Activated CD4-positive, alpha-beta T cell treated with anti-CD3 and anti-CD28 coated beads, Interleukin-2, amount 10 ng/mL, durations not matched to agents 24 days and 14 days (primary cell): ENCODE data around the gene SRPK2. TPM values are rescaled to one million over a fixed set of nuclear protein-coding genes. Genes with fewer than 3 reads are reported as not detected.
"Not testable (repeated sequence)": the region's sequence is repeated elsewhere in the genome, so short reads cannot be mapped to it uniquely, and the experiment has no call there.

Experiments used
- DNase-seq: peaks from one replicate; pipeline ENCODE4 v3.0.0; 2022
- H3K27ac Mint-ChIP-seq: one replicate; pipeline ENCODE4 v1.8.0; 2022; ENCODE audit warnings: mild to moderate bottlenecking, mixed read lengths
- H3K27me3 Mint-ChIP-seq: one replicate; pipeline ENCODE4 v1.8.0; 2022; ENCODE audit warnings: mixed read lengths
- H3K36me3 Mint-ChIP-seq: one replicate; pipeline ENCODE4 v1.8.0; 2022; ENCODE audit warnings: low read depth, mild to moderate bottlenecking, mixed read lengths
- H3K4me1 Mint-ChIP-seq: one replicate; pipeline ENCODE4 v1.8.0; 2021; ENCODE audit warnings: mixed read lengths
- H3K4me3 Mint-ChIP-seq: one replicate; pipeline ENCODE4 v1.8.0; 2022; ENCODE audit warnings: mild to moderate bottlenecking, moderate library complexity, mixed read lengths
- H3K9me3 Mint-ChIP-seq: one replicate; pipeline ENCODE4 v1.8.0; 2021; ENCODE audit warnings: mixed read lengths
- intact Hi-C: fragments of 100-400 bp; cut with micrococcal nuclease; formaldehyde crosslinking; loops from one replicate; pipeline ENCODE4 v1.15.1; 2023
- total RNA-seq: library from RNA; stranded (reverse); gene quantifications from 2 replicates; pipeline ENCODE4 v1.2.3, GENCODE V29; 2022

Gene SRPK2
- total RNA-seq, 1 donor from 2014 or later, result 52.3 TPM

DNA sequence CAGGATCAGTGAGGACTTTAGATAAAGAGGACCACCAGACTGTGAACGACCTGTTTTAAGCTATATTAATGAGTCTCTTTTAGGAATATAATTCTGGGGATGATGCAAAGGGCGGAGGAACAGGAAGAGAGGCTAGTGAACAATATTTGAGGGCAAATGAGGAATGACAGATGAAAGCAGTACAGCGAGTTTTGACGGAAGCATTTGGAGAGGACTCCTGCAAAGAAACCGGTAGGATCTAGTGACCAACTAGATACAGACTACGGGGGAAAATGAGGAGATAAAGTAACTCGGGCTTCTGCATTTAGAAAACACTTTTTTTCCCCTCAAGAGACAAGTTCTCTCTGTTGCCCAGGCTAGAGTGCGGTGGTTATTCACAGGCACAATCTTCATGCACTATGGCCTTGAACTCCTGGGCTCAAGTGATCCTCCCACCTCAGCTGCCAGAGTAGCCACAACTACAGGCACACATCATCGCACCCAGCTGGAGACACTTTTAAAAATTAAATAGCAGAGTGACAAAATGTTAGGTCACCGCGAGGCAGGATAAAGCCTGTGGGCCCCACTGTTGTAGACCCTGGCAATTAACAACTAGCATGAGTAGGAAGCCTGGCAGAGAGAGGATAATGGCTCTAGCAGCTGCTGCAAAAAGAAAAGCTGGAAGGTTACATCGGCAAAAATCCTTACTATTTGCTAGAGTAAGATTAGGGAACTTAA is 143.2 kb downstream of the SRPK2 start:
- intact Hi-C loops, result no loop called here
- no peak overlapping the region for H3K4me3 Mint-ChIP-seq

DNA sequence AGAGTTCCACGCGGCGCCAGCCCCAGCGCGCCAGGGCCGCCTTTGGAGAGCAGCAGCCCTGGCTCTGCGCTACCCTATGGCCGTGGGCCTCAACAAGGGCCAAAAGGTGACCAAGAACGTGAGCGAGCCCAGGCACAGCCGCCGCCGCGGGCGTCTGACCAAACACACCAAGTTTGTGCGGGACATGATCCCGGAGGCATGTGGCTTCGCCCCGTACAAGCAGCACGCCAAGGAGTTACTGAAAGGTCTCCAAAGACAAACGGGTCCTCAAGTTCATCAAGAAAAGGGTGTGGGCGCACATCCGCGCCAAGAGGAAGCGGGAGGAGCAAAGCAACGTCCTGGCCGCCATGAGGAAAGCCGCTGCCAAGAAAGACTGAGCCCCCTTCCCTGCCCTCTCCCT is 144.1 kb downstream of the SRPK2 start:
- Mint-ChIP-seq H3K27ac (no peak overlapping the region), H3K27me3 (no peaks in the 10 kb centered on the region), H3K36me3 (no peaks in the 10 kb centered on the region), H3K4me1 (peaks cover 7% of the 10 kb centered on the region), H3K4me3 (no peak overlapping the region), H3K9me3 (no peaks in the 10 kb centered on the region)
- no peak for DNase-seq
- intact Hi-C loops, result no loop called here

More for the DNA sequence above, 143.2 kb downstream of the SRPK2 start:
- DNase-seq, result no peak
- Mint-ChIP-seq H3K27ac (no peak overlapping the region), H3K27me3 (no peaks in the 10 kb centered on the region), H3K9me3 (no peaks in the 10 kb centered on the region), H3K36me3 (no peaks in the 10 kb centered on the region), H3K4me1 (peaks cover 7% of the 10 kb centered on the region)

DNA sequence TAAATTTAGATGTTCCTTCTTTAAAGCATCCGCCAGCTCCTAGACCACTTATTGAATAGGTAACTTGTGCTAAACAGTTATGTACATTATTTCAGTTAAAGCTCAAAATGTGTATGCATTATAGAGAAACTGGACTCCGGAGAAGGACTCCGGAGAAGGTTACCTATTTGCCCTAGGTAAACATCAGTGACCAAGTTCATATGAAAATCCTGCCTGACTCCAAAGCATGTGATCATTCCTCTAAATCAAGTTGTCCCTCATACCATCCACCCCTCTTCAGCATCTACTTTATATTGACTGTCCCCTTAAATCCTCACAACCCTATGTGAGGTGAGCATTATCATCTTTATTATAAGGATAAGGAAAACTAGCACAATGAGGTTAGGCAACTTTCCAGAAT is 147.5 kb downstream of the SRPK2 start:
- intact Hi-C loops, result no loop called here
- Mint-ChIP-seq H3K4me1 (peaks cover 8% of the 10 kb centered on the region), H3K4me3 (no peak overlapping the region), H3K36me3 (no peaks in the 10 kb centered on the region), H3K9me3 (no peaks in the 10 kb centered on the region), H3K27me3 (no peaks in the 10 kb centered on the region), H3K27ac (no peak overlapping the region)
- DNase-seq, result peak; percentile 18

DNA sequence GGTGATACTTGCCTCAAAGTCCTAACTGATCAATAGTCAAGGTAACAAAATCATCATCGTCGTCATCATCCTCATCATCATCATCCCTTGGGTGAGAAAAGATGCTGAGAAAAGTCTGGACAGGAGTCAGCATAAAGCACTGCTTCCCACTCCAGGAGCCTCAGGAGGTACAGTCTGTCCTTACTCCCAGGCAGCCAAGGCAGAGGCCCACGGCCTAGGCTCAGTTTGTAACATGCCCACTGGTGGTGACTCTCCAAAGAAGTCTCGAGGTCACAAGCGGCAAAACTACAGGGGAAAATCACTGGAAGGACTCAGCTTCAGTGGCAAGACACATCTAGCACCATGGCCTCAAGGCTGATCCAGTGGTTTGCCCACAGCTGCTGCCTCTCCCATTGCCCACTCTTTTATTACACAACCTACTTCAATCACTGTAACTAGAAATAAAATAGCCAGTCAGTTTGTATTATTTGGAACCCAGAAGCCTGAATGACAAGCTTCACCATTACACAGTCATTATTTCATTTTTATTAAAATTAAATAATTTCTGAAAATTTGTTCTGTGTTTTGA is 150.4 kb downstream of the SRPK2 start:
- intact Hi-C loops, result no loop called here
- H3K4me1 Mint-ChIP-seq, result peaks cover 9% of the 10 kb centered on the region
- H3K36me3 Mint-ChIP-seq, result no peaks in the 10 kb centered on the region
- H3K27ac Mint-ChIP-seq, result no peak overlapping the region
- no peak for DNase-seq
- H3K9me3 Mint-ChIP-seq, result no peaks in the 10 kb centered on the region
- H3K27me3 Mint-ChIP-seq, result no peaks in the 10 kb centered on the region
- no peak overlapping the region for H3K4me3 Mint-ChIP-seq

DNA sequence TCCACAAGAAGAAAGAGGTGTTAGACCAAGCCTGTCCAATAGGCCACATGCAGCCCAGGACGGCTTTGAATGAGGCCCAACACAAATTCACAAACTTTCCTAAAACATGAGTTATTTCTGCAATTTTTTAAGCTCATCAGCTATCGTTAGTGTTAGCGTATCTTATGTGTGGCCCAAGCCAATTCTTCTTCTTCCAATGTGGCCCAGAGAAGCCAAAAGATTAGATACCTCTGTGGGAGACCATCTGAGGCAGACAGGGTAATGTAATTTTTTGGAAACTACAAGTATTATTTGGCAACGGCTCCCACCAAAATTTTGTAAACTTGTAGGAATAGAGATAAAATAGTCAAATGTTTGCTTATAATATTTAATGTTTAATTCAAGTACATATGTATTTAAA is 153.8 kb downstream of the SRPK2 start:
- H3K9me3 Mint-ChIP-seq, result no peaks in the 10 kb centered on the region
- H3K27ac Mint-ChIP-seq, result no peak overlapping the region
- H3K4me3 Mint-ChIP-seq, result no peak overlapping the region
- no peaks in the 10 kb centered on the region for H3K27me3 Mint-ChIP-seq
- intact Hi-C loops, result no loop called here
- H3K4me1 Mint-ChIP-seq, result peaks cover 5% of the 10 kb centered on the region
- peaks cover 3% of the 10 kb centered on the region for H3K36me3 Mint-ChIP-seq
- no peak for DNase-seq

DNA sequence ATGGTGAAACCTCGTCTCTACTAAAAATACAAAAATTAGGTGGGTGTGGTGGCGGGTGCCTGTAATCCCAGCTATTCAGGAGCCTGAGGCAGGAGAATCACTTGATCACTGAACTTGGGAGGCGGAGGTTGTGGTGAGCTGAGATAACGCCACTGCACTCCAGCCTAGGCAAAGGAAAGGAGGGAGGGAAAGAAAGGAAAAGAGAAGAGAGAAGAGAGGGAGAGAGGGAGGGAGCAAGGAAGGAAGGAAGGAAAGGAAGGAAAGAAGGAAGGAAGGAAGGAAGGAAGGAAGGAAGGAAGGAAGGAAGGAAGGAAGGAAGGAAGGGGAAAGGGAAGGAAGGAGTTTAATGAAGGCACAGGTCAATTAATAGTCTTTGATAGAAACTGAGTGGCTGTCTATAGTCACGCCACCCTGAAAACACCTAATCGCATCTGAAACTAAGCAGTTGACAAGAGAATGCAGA is 155.9 kb downstream of the SRPK2 start:
- H3K27me3 Mint-ChIP-seq, DNase-seq, H3K36me3 Mint-ChIP-seq, intact Hi-C loops, H3K9me3 Mint-ChIP-seq, H3K4me3 Mint-ChIP-seq, H3K4me1 Mint-ChIP-seq, H3K27ac Mint-ChIP-seq: not testable (repeated sequence)

DNA sequence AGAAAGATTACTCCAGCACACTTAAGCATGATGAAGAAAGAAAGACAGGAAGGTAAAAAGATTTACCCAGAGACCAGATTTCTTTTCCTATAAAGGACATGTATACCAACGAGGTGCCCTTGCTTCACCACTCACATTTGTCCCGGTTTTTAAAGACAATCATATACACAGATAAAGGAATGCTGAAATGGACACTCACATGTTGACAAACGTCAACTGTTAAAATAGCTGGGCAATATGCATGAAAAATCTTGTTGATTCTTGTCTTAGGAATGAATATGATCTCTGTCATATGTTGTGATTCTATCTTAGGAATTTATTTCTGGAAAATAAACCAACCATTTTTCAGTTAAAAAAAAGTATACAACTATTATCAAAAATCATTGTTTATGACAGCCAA is 158.2 kb downstream of the SRPK2 start:
- H3K27ac Mint-ChIP-seq, result no peak overlapping the region
- H3K36me3 Mint-ChIP-seq, result peaks cover 3% of the 10 kb centered on the region
- H3K4me1 Mint-ChIP-seq, result no peaks in the 10 kb centered on the region
- no peaks in the 10 kb centered on the region for H3K27me3 Mint-ChIP-seq
- DNase-seq, result no peak
- no peak overlapping the region for H3K4me3 Mint-ChIP-seq
- H3K9me3 Mint-ChIP-seq, result no peaks in the 10 kb centered on the region
- intact Hi-C loops, result no loop called here

DNA sequence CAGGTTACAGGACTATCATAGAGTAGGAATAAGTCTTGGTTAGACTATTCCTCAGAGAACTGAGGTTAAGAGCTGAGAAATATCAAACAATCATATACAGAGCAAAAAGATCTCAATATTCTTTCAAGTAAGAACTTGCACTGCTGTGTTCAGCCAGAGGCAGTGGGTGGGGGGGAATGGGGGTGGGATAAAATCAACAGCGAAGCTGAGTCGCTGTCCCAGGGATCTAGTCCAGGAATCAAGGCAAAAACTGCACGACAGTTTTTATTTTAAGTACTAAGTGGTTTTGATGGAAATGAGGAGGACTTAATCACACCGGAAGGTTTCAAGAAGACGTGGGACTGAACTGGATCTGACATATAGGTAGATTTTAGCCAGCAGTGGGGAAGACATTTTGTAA is 159.1 kb downstream of the SRPK2 start:
- Mint-ChIP-seq H3K9me3 (no peaks in the 10 kb centered on the region), H3K27ac (no peak overlapping the region), H3K27me3 (no peaks in the 10 kb centered on the region), H3K4me1 (peaks cover 8% of the 10 kb centered on the region), H3K36me3 (peaks cover 3% of the 10 kb centered on the region), H3K4me3 (no peak overlapping the region)
- intact Hi-C loops, result no loop called here
- DNase-seq, result no peak

DNA sequence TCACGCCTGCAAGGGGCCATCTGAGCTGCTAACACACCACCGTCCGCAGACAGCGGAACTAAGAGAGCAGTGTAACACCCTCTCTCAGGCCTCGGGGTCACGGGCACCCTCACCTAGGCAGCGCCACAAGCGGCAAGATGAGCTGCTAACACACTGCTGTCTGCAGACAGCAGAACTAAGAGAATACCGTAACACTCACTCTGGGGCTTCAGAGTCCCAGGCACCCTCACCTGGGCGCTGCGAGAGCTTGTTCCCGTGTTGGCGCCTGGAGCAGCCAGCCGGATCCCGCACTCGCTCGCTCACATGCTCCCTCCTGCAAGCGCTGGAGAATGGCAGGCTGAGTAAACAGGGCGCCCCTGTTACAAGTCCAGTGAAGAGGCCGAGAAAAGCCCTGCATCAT is 160.2 kb downstream of the SRPK2 start:
- peaks cover 3% of the 10 kb centered on the region for H3K36me3 Mint-ChIP-seq
- DNase-seq, result no peak
- H3K4me3 Mint-ChIP-seq, result no peak overlapping the region
- H3K27ac Mint-ChIP-seq, result no peak overlapping the region
- H3K4me1 Mint-ChIP-seq, result peaks cover 9% of the 10 kb centered on the region
- H3K9me3 Mint-ChIP-seq, result no peaks in the 10 kb centered on the region
- H3K27me3 Mint-ChIP-seq, result no peaks in the 10 kb centered on the region
- intact Hi-C loops, result no loop called here

DNA sequence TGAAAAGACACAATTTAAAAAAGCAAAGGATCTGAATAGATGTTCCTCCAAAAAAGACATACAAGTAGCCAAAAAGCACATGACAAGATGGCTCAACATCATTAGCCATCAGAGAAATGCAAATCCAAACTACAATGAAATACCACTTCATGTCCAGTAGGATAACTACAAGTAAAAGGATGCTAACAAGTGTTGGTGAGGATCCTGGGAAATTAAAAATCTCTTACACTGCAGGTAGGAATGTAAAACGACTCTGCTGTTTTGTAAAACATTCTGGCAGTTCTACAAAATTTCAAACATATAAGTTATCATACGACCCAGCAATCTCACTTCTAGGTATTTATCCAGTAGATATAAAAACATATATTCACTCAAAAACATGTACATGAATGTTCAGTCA is 161.3 kb downstream of the SRPK2 start:
- no peak overlapping the region for H3K27ac Mint-ChIP-seq
- H3K4me3 Mint-ChIP-seq, result no peak overlapping the region
- DNase-seq, result no peak
- no peaks in the 10 kb centered on the region for H3K9me3 Mint-ChIP-seq
- intact Hi-C loops, result no loop called here
- peaks cover 3% of the 10 kb centered on the region for H3K36me3 Mint-ChIP-seq
- no peaks in the 10 kb centered on the region for H3K27me3 Mint-ChIP-seq
- H3K4me1 Mint-ChIP-seq, result peaks cover 12% of the 10 kb centered on the region

DNA sequence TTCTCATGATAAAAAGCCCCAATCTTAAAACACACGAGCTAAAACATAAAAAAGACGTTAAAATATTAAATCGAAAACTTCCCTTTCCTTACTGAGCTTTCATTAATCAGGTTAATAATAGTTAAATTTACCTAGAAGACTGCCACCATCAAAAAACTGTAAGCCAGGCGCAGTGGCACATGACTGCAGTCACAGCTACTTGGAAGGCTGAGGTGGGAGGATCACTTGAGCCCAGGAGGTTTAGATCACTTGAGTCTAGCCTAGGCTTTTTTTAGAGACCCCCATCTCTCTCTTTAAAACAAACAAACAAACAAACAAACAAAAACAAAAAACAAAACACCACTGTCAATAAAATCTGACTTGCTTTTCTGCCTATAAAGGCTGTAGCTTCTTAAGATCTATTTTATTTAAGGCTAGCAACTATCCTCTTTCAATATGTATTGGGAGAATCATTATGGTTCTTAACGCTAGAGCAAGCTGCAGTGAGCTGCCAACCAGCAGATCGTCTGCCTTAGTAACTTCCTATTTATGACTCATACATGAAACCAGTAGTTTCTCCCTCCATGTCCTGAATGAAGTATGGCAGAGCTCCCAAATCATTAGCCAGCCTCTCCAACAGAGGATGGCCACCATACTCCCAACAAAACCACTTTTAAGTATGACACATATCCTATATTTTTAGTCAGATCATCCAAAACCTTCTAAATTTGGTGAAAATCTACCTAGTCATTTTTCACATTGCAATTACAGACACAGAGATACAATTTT is 163.7 kb downstream of the SRPK2 start:
- no peak overlapping the region for H3K4me3 Mint-ChIP-seq
- DNase-seq, result peak; percentile 54
- no peaks in the 10 kb centered on the region for H3K9me3 Mint-ChIP-seq
- H3K36me3 Mint-ChIP-seq, result peaks cover 2% of the 10 kb centered on the region
- intact Hi-C loops, result no loop called here
- no peak overlapping the region for H3K27ac Mint-ChIP-seq
- peaks cover 14% of the 10 kb centered on the region for H3K4me1 Mint-ChIP-seq
- no peaks in the 10 kb centered on the region for H3K27me3 Mint-ChIP-seq

DNA sequence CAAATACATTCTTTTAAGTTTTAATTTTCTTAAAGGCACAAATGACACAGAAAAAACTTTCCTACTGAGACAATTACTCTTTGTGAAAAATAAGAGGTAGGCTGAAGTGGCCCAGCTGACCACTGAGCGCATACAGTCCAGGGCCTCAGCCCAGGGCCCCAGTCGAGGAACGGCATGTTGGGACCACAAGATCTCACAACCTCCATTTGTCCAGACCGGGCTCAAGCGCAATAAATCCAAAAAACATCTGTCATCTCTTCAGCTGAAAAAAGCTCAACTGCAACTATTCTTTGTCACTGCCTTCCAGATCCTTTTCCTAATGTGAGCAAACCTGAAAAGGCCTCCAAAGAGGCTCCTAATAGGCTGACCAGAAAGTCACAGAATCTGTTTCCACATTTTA is 165.8 kb downstream of the SRPK2 start:
- Mint-ChIP-seq H3K27ac (no peak overlapping the region), H3K9me3 (no peaks in the 10 kb centered on the region), H3K27me3 (no peaks in the 10 kb centered on the region), H3K36me3 (peaks cover 2% of the 10 kb centered on the region), H3K4me3 (no peak overlapping the region), H3K4me1 (peaks cover 14% of the 10 kb centered on the region)
- DNase-seq, result no peak
- intact Hi-C loops, result no loop called here

DNA sequence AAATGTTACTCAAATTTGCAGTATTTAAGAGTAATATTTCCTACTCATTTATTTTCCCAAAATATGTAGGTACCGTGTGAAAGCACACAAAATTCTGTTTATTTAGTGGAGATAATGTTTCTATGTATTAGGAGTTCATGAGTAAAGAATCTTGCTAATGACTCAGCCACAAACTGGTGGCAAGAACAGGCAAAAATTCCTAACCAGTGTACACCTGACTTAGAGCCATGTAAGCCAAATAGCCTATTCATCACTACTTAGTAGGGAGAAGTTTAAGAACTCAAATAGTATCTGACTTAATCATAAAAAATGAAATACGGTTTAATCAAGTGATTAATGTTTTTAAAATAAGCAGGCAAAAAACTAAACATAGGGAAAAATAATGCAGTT is 169.0 kb downstream of the SRPK2 start:
- H3K4me1 Mint-ChIP-seq, result peaks cover 12% of the 10 kb centered on the region
- no peaks in the 10 kb centered on the region for H3K27me3 Mint-ChIP-seq
- no peaks in the 10 kb centered on the region for H3K9me3 Mint-ChIP-seq
- H3K36me3 Mint-ChIP-seq, result peaks cover 4% of the 10 kb centered on the region
- intact Hi-C loops, result no loop called here
- DNase-seq, result no peak
- H3K27ac Mint-ChIP-seq, result no peak overlapping the region
- H3K4me3 Mint-ChIP-seq, result no peak overlapping the region

DNA sequence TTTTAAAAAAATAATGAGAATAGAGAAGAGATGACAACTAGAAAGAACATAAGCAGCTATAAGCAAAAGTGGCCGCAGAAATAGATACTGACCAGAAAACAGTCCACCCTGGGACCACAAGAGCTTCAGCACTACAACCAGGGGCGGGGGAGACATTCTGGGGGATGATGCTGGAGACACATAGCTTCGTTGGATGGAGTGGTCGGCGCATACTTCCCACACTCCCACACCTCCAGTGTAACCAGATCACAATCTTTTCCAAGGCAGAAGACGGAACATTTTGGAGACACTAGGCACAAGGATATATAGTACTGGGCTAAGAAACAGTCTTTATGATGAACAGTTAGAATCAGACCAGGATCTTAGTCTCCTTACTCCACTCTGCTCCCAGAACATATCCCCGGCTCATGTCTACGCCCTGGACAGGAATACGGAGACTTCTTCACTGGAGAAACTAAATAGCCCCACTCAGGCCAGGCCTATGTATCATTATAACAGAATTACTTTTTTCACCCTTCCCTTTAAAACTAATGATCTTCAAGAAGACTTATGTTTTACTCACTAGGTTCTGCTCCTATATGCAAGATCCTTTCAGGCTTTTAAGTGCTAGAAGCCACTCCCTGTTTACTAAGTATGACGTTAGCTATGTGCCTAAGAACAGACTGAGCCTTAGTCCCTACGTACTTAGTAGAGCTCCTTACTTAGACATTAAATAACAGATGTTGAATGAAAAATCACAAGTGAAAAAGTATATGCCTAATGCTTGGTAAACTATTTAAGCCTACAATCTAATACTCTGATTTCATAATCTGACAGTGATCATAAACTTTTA is 169.6 kb downstream of the SRPK2 start:
- DNase-seq, result no peak
- no peaks in the 10 kb centered on the region for H3K9me3 Mint-ChIP-seq
- H3K36me3 Mint-ChIP-seq, result peaks cover 4% of the 10 kb centered on the region
- peaks cover 9% of the 10 kb centered on the region for H3K4me1 Mint-ChIP-seq
- H3K27me3 Mint-ChIP-seq, result no peaks in the 10 kb centered on the region
- H3K4me3 Mint-ChIP-seq, result no peak overlapping the region
- no peak overlapping the region for H3K27ac Mint-ChIP-seq
- intact Hi-C loops, result no loop called here
